IMR-90 (cell line): ENCODE data around the gene DENND1B. TPM values are rescaled to one million over a fixed set of nuclear protein-coding genes. Genes with fewer than 3 reads are reported as not detected.

Source experiments
- ATAC-seq: fragments of 200-7000 bp; cut with Tn5 transposase; 2 replicates; pipeline ENCODE4 v1.9.1; 2020; ENCODE audit warnings: low read depth, mild to moderate bottlenecking, moderate library complexity
- BruUV-seq: library from RNA; stranded (reverse); fragments of 400-500 nt; replicated peaks from 2 replicates; lab custom pipeline; 2021; lab: Mats Ljungman, UMichigan
- CTCF ChIA-PET: fragments of 300-600 bp; formaldehyde crosslinking; extraction: SDS; loops from one replicate; lab custom pipeline; 2021; ENCODE audit warnings: antibody characterized with exemption; lab: Yijun Ruan, JAX
- POLR2A ChIA-PET: fragments of 300-600 bp; sonication (Branson Sonifier 250); formaldehyde crosslinking; loops from one replicate; lab custom pipeline; 2022; ENCODE audit warnings: antibody characterized with exemption; ENCODE audit not compliant: unreplicated experiment; lab: Charles Lee
- DNase-seq: peaks from one replicate; pipeline ENCODE4 v3.0.0; 2013
- H2AFZ ChIP-seq: replicated peaks from 2 replicates; pipeline ENCODE3; 2013; ENCODE audit warnings: low read length, mild to moderate bottlenecking; ENCODE audit not compliant: poor library complexity
- H2AK5ac ChIP-seq: 2 replicates; pipeline ENCODE4 v1.6.1; 2013; ENCODE audit warnings: low read depth, low read length, inconsistent platforms
- H2AK9ac ChIP-seq: replicated peaks from 2 replicates; pipeline ENCODE3; 2013; ENCODE audit warnings: mild to moderate bottlenecking, low read depth, low read length, moderate library complexity; ENCODE audit not compliant: poor library complexity
- H2BK120ac ChIP-seq: 2 replicates; pipeline ENCODE4 v1.6.1; 2013; ENCODE audit warnings: low read depth, low read length, inconsistent platforms
- H2BK15ac ChIP-seq: 3 replicates; pipeline ENCODE4 v1.6.1; 2013; ENCODE audit warnings: low read depth, low read length, inconsistent platforms
- H2BK20ac ChIP-seq: 2 replicates; pipeline ENCODE4 v1.6.1; 2013; ENCODE audit warnings: low read depth, mild to moderate bottlenecking, inconsistent platforms, low read length, moderate library complexity
- H2BK5ac ChIP-seq: 2 replicates; pipeline ENCODE4 v1.6.1; 2013; ENCODE audit warnings: mild to moderate bottlenecking, low read depth, low read length, inconsistent platforms; ENCODE audit not compliant: poor library complexity, severe bottlenecking
- H3K14ac ChIP-seq: replicated peaks from 2 replicates; pipeline ENCODE4 v1.6.1; 2013; ENCODE audit warnings: low read depth, low read length, inconsistent platforms
- H3K18ac ChIP-seq: 2 replicates; pipeline ENCODE4 v1.6.1; 2013; ENCODE audit warnings: low read depth, low read length, control low read depth
- H3K23ac ChIP-seq: 2 replicates; pipeline ENCODE4 v1.6.1; 2013; ENCODE audit warnings: low read depth, low read length, inconsistent platforms
- H3K27ac ChIP-seq: 2 replicates; pipeline ENCODE4 v1.5.1; 2013; ENCODE audit warnings: mild to moderate bottlenecking, control low read depth, low read length; ENCODE audit not compliant: insufficient read depth
- H3K27me3 ChIP-seq: 2 replicates; pipeline ENCODE4 v1.6.1; 2013; ENCODE audit warnings: low read length; ENCODE audit not compliant: control insufficient read depth, insufficient read depth
- H3K36me3 ChIP-seq: 2 replicates; pipeline ENCODE4 v1.6.1; 2013; ENCODE audit warnings: low read length, mixed read lengths; ENCODE audit not compliant: control insufficient read depth, insufficient read depth
- H3K4ac ChIP-seq: 2 replicates; pipeline ENCODE4 v1.6.1; 2013; ENCODE audit warnings: low read depth, low read length, inconsistent platforms
- H3K4me1 ChIP-seq: 2 replicates; pipeline ENCODE4 v1.6.1; 2013; ENCODE audit warnings: low read length, mixed read lengths; ENCODE audit not compliant: control insufficient read depth, insufficient read depth
- H3K4me2 ChIP-seq: 2 replicates; pipeline ENCODE4 v1.6.1; 2013; ENCODE audit warnings: low read depth, mild to moderate bottlenecking, control low read depth, low read length, moderate library complexity
- H3K4me3 ChIP-seq: 2 replicates; pipeline ENCODE4 v1.5.1; 2013; ENCODE audit warnings: low read depth, mild to moderate bottlenecking, control low read depth, low read length, moderate library complexity; ENCODE audit not compliant: insufficient read depth
- H3K56ac ChIP-seq: 2 replicates; pipeline ENCODE4 v1.6.1; 2013; ENCODE audit warnings: low read length, inconsistent platforms; ENCODE audit not compliant: insufficient read depth; ENCODE audit errors: extremely low read depth
- H3K79me1 ChIP-seq, 2 experiments: 2 replicates each; pipeline ENCODE4 v1.6.1; 2013; ENCODE audit warnings: low read length in 2 of 2, inconsistent platforms in 1 of 2, low read depth in 1 of 2
- H3K9ac ChIP-seq: 2 replicates; pipeline ENCODE4 v1.6.1; 2013; ENCODE audit warnings: low read depth, low read length, control low read depth
- H3K9me1 ChIP-seq: 2 replicates; pipeline ENCODE4 v1.6.1; 2013; ENCODE audit warnings: low read length, inconsistent platforms; ENCODE audit not compliant: insufficient read depth
- H3K9me3 ChIP-seq: 2 replicates; pipeline ENCODE4 v1.6.1; 2013; ENCODE audit warnings: low read length; ENCODE audit not compliant: control insufficient read depth, insufficient read depth
- H4K20me1 ChIP-seq: 2 replicates; pipeline ENCODE4 v1.6.1; 2013; ENCODE audit warnings: low read length, inconsistent platforms; ENCODE audit not compliant: insufficient read depth
- H4K5ac ChIP-seq: 2 replicates; pipeline ENCODE4 v1.6.1; 2013; ENCODE audit warnings: mild to moderate bottlenecking, low read depth, low read length, control low read depth
- H4K8ac ChIP-seq, 2 experiments: 2 replicates each; pipeline ENCODE4 v1.6.1; 2013; ENCODE audit warnings: low read depth in 2 of 2, low read length in 2 of 2, control low read depth in 1 of 2, inconsistent platforms in 1 of 2
- H4K91ac ChIP-seq: 2 replicates; pipeline ENCODE4 v1.6.1; 2013; ENCODE audit warnings: low read depth, low read length, inconsistent platforms; ENCODE audit not compliant: insufficient read depth
- CEBPB ChIP-seq: IDR thresholded peaks from 2 replicates; pipeline ENCODE4 v1.6.1; 2012; ENCODE audit warnings: low read depth, low read length, improper control_type of control experiment
- CHD1 ChIP-seq: IDR thresholded peaks from 2 replicates; pipeline ENCODE4 v1.6.1; 2012; ENCODE audit warnings: low read depth, low read length, improper control_type of control experiment
- FOS ChIP-seq: fragments of 150-350 bp; IDR thresholded peaks from 2 replicates; pipeline ENCODE4 v1.6.1; 2016; ENCODE audit warnings: low read depth, low read length
- MAZ ChIP-seq: IDR thresholded peaks from 2 replicates; pipeline ENCODE4 v1.6.1; 2012; ENCODE audit warnings: low read depth, mild to moderate bottlenecking, low read length, improper control_type of control experiment, moderate library complexity, borderline replicate concordance
- MXI1 ChIP-seq: IDR thresholded peaks from 2 replicates; pipeline ENCODE4 v1.6.1; 2012; ENCODE audit warnings: low read depth, mild to moderate bottlenecking, low read length, moderate library complexity, borderline replicate concordance
- POLR2A ChIP-seq: IDR thresholded peaks from 2 replicates; pipeline ENCODE4 v1.6.1; 2012; ENCODE audit warnings: mild to moderate bottlenecking, low read depth, low read length
- WGBS, 2 experiments: methylation state at CpG; one replicate each; pipeline versions ENCODE4 v1.1.5 to v1.1.7; 2013; ENCODE audit warnings: missing lambda C conversion rate in 2 of 2; ENCODE audit not compliant: insufficient read length in 1 of 2; ENCODE audit errors: extremely low coverage in 2 of 2; 5-methylcytosine and 5-hydroxymethylcytosine counted together
- dilution Hi-C: fragments of 300-500 bp; cut with HindIII; formaldehyde crosslinking; loops from one replicate; pipeline ENCODE4 v1.14.3; 2018; ENCODE audit warnings: low sequenced_read_pairs; ENCODE audit not compliant: unreplicated experiment
- in situ Hi-C: fragments of 300-500 bp; cut with MboI; formaldehyde crosslinking; loops from 3 replicates; pipeline ENCODE4 v1.14.3; 2019; ENCODE audit warnings: low sequenced_read_pairs, inconsistent platforms, mixed read lengths
- intact Hi-C: fragments of 100-400 bp; cut with micrococcal nuclease; formaldehyde crosslinking; loops from 2 replicates; pipeline ENCODE4 v1.10.0; 2022
- polyA plus RNA-seq, 3 experiments: library from polyadenylated mRNA; depleted of rRNA; stranded (reverse); fragments of >200 nt; gene quantifications; 2 replicates each; pipeline ENCODE4 v1.2.3, GENCODE V29; 2012; ENCODE audit warnings: low replicate concordance in 1 of 3
- total RNA-seq: library from RNA; depleted of rRNA; stranded (reverse); fragments of >200 nt; gene quantifications from 2 replicates; pipeline ENCODE4 v1.2.3, GENCODE V29; 2012

Gene DENND1B
- total and polyA plus RNA-seq, 2 of the 4 experiments (the other 2 are of a cell fraction) = 4.0 to 24.2 TPM

DNA sequence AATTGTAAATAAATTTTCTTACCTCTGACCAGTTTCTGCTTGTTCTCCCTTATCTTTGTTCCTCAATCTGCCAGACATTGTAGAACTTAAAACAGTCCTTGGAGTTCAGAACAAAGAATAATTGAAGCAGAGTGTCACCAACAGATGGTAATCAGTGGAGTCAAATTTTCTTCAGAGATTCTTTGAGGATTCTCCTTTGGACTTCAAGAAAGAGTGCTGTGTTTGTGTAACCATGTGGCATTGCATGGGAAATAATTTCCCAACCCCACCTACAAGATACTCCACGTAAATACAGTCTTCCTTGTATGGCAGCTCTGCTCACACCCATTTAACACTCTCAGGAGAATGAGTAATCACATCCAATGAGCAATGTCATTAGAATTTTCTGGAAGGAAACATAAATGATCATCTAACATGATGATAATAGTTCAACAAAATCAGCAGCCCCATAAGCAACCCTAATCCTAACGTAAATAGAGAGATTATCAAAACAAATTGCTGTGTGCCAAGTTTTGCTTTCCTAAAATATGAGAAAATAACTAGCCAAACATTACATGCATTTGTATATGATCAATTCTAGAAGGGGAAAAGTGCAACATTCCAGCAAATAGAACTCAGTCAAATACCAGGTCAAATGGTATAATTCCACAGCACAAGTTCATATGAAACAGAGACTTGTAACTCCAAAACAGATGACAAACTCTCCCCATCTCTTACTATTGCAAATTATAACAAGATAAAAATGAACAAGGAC is 6.9 kb upstream of the DENND1B start:
- Histone ChIP-seq H2AK5ac (no peak overlapping the region), H4K20me1 (no peaks in the 10 kb centered on the region), H4K8ac (peak overlapping the region in 1 of 2 experiments; percentile 68; a peak in 3 of 4 replicates), H3K27me3 (no peaks in the 10 kb centered on the region), H2BK20ac (peak overlapping the region; percentile 88), H3K14ac (peak overlapping the region; percentile 47), H2AFZ (no peak overlapping the region), H3K18ac (no peak overlapping the region; the same call in 1 of the 2 replicates), H2BK5ac (peak overlapping the region; percentile 74), H3K56ac (peak overlapping the region; percentile 83; the same call in 1 of the 2 replicates), H2BK15ac (0 out of 3 replicates have a peak overlapping the region, but pooled peaks have one; percentile 86), H3K4me1 (peaks cover 14% of the 10 kb centered on the region), H3K9me1 (peaks cover 9% of the 10 kb centered on the region), H3K79me1 (no peaks in the 10 kb centered on the region), H4K5ac (peak overlapping the region; percentile 39; the same call in 1 of the 2 replicates), H3K9ac (no peak overlapping the region), H4K91ac (peak overlapping the region; percentile 92), H3K4me2 (peak overlapping the region; percentile 54), H3K4ac (peak overlapping the region; percentile 94; the same call in 1 of the 2 replicates), H3K27ac (peak overlapping the region; percentile 46; the same call in 1 of the 2 replicates), H2AK9ac (no peak overlapping the region), H2BK120ac (peak overlapping the region; percentile 94), H3K4me3 (no peak overlapping the region), H3K23ac (peak overlapping the region; percentile 55), H3K36me3 (no peaks in the 10 kb centered on the region), H3K9me3 (no peaks in the 10 kb centered on the region)
- DNase-seq (peak; percentile 75), ATAC-seq (peak; percentile 67)
- intact Hi-C loops (loop anchor here (2.0 to 5.0 kb wide), 2 partner anchors 87 to 120 kb away; partner anchors contain the start of gene C1orf53), dilution Hi-C loops (no loop called here), in situ Hi-C loops (no loop called here)
- BruUV-seq = no TSS peak
- no peak for TF ChIP-seq CHD1
- TF ChIP-seq POLR2A = no peak
- peak; percentile 65; the same call in 1 of the 2 replicates for TF ChIP-seq CEBPB
- no peak for TF ChIP-seq MAZ
- TF ChIP-seq FOS = no peak
- TF ChIP-seq MXI1 = 0 out of 2 replicates have a peak, but pooled peaks have one; percentile 56
- ChIA-PET CTCF (interaction anchor here (0.6 to 1.0 kb wide), 3 partner anchors 16 to 87 kb away, joined by 3 to 5 read pairs (median 3); no protein-coding TSS in a partner anchor), POLR2A (no interaction called here)
- WGBS, 2 experiments = no CpG with 5 or more reads among the region's 2 CpGs
